ENCODE measurements around the gene RTKN2.
"Not testable (repeated sequence)": the region's sequence is repeated elsewhere in the genome, so short reads cannot be mapped to it uniquely, and the experiment has no call there.

Gene RTKN2

GRCh38 chr10:62259456-62259855, 9.2 kb downstream of the RTKN2 start:
- no peak for DNase-seq

DNA sequence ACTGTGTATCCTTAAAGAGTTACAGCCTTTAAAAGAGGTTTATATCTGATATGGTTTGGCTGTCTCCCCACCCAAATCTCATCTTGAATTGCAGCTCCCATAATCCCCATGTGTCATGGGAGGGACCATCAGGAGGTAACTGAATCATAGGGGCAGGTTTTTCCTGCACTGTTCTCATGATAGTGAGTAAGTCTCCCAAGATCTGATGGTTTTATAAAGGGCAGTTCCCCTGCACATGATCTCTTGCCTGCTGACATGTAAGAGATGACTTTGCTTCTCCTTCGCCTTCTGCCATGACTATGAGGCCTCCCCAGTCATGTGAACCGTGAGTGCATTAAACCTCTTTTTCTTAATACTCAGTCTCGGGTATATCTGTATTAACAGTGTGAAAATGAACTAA, 9.7 kb downstream of the RTKN2 start:
- peak; percentile 49 to 71 (median 61) for DNase-seq

DNA sequence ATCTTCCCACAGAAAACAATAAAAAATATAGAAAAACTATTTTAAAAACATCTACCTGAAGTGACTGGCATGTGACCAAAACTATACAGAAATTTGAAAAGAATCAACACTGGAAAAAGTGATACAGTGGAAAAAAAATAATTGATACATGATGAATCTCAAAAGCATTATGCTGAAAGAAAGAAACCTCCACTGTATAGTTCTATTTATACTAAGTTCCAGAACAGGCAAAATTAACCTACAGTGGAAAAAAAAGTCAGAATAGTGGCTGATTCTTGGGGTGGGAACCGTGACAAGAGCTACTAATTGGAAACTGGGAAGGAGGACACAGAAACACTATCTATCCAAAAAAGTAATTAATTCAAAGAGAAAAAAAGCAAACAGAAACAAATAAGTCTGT, 14.9 kb downstream of the RTKN2 start:
- DNase-seq = no peak

- no peak for DNase-seq
Observed at GRCh38 chr10:62252051-62252450, 16.6 kb downstream of the RTKN2 start.

GRCh38 chr10:62250594-62251198, 17.9 kb downstream of the RTKN2 start:
- DNase-seq = peak; percentile 15 to 48 (median 32)

DNA sequence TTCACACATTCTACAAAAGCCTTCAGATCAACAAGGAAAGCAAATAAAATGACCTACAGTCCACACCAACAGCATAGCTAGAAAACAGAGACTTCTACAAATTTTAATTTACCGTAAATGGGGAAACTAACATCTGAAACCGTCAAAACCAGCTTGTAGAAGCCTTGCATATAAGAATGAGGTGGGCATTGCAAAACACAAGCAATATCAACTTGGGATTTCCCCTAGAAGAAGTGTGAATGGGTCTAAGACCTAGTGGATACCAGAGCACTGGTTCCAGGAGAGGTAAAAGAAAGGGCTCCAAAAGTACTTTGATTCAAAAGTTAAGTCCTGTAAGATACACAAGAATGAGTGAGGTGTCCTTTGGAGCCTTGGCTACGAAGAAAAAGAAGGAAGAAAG, 18.7 kb downstream of the RTKN2 start:
- DNase-seq = peak; percentile 32 to 53 (median 39)

DNA sequence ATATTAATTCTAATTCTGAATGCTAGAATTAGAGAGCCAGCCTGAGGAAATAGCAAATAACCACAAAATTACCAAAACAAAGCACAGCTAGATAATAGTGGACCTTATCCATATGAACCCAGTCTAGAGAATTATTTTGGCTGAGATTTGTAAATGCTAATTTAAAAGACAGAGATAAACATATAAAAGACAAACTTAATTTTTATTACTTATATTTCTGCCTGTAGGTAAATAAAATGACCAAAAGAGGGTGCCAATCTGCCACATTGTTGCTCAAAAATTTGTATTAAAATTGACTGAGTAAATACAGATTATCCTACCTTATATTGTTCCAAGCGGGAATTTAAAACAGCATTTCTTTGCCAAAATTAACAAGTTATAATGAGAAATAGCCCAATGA, 20.2 kb downstream of the RTKN2 start:
- peak; percentile 22 to 49 (median 38) for DNase-seq

DNA sequence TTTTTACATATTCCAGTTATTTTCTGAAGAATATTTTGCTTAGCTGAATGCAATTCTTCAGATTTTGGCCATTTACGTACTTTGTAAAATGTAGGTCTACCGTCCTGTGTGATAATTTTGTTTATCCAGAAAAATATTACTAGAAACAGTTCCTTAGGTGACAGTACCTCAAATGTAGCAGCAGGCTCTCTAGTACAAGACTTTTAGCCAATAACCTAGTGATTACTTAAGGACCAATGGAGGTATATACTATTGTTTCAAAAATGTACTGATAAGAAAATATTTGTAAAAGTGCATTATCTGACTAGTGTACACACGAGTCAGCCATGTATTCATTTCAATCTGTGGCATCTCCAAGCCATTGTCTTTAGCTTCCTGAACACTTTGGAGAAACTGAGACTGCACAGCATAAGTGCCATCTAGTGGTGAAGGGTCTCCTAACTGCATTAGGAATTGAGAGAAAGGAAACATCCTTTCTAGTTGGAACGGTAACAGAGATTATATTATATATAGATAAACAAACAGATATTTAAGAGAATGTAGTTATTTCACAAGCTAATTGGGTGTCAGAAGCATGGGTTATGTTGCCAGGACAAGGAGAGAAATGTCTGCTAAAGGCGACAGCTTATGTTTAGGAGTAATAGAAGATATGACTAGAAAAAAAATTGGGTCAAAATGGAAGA, 23.7 kb downstream of the RTKN2 start:
- DNase-seq = peak; percentile 80 to 89 (median 87)

DNA sequence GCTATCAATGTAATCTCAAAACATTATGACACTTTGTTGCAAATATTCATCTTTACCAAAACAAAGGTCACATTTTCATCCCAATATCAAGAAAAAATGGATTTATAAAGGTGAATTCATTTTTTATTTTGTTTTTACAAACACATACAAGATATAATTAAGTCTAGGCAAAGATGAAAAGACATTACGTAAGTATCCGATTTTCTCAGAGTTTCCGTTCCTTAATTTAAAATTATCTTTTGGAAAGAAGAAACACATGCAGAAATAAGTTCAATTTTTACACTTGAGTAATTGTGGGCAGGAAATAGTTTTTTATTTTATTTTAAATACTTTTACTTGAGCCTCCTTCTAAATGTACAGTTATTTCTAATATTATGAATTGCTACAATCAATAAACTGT, 24.6 kb downstream of the RTKN2 start:
- DNase-seq = peak in 2 of 3 donors; percentile 63 to 66

DNA sequence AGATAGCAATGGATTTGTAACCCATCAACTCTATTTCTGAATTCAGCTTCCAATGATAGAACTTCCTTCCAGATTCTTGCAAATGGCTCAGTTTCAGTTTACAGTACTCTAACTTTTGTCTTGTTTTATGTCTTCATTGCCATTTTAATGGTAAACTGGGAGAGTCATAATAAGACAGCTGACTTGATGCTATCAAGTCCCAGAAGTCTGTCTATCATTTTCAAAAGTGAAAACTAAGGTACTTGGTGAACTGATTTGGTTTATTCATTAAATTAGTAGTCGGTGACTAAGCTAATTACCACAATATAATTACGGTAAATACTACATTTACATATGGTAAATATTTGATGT, 25.0 kb downstream of the RTKN2 start:
- DNase-seq = no peak

DNA sequence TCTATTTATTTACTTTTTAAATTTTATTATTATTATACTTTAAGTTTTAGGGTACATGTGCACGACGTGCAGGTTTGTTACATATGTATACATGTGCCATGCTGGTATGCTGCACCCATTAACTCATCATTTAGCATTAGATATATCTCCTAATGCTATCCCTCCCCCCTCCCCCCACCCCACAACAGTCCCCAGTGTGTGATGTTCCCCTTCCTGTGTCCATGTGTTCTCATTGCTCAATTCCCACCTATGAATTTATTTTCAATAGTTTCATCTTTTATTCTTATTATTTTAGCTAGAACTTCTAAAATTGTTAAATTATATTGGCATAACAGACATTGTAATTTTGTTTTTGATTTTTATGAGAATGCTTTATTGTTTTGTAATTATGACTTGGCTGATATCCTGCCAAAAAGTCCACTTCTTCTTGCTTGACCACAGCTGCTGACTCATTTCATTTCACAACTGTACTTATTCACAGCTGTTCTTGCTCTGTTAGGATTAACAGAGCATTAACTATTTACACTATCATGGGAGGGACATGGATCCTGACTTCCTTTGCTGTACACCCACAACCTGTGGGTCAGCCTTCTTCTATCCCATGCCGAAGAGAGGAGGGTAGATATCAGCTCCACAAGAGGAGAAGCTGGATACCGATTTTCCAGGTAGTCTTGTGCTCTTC, 25.5 kb downstream of the RTKN2 start:
- DNase-seq = peak; percentile 77 to 96 (median 96)

GRCh38 chr10:62241521-62241920, 27.1 kb downstream of the RTKN2 start:
- DNase-seq = not testable (repeated sequence)

- DNase-seq = no peak
Observed at GRCh38 chr10:62239994-62240393, 28.6 kb downstream of the RTKN2 start.

GRCh38 chr10:62238880-62239279, 29.8 kb downstream of the RTKN2 start:
- DNase-seq = no peak

GRCh38 chr10:62237966-62238365, 30.7 kb downstream of the RTKN2 start:
- DNase-seq = no peak

DNA sequence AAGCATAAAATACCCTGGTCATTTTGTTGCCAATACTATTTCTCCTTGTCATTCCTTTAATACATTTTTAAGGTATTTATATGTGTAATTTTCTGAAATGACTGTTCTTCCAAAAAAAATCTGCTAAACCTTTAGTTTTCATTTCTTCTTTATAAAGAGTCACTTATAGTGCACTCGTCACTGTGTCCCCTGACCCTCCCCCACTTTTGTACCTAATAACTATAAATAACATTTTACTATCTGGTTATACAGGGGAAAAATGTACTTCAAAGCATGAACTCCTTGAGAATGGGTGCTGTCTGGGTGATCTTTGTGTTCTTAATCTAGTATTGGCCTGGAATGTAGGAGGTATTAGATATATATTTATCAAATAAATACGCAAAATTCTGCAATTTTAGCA, 31.1 kb downstream of the RTKN2 start:
- DNase-seq = no peak

DNA sequence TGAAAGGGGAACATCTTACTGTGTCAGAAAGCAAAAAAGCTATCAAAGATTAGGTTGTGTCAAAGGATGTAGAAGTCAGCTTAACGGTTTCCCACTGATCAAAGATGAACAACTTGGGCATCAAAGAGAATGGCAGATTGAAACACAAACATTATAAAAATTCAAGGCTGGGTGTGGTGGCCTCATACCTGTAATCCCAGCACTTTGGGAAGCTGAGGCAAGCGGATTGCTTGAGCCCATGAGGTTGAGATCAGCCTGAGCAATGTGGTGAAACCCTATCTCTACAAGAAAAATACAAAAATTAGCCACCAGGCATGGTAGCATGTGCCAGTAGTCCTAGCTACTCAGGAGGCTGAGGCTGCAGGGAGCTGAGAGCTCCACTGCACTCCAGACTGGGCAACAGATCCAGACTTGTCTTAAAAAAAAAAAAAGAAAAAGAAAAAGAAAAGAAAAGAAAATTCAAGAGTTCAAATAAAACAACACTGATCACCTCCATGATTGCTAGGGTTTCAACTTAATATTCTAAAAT, 34.5 kb downstream of the RTKN2 start:
- no peak for DNase-seq

- DNase-seq = no peak
Observed at GRCh38 chr10:62233356-62234076, 35.1 kb downstream of the RTKN2 start.

DNA sequence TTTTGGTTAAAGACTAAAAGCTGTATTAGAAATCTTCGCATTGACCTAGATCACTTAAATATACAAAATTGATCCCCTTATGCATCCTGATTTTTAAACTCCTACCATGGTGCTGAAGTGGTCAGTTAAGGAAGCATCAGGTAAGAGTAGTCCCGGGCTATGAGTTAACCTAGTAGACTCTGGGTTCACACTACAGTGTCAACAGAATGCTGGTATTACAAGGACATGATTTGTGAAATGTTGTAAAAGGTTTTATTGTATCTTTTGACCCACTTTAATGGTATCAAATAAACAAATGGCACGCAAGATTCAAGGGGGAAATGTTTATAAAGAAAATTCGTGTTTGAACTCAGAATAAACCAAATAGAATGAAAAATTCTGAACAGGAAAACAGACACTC, 36.8 kb downstream of the RTKN2 start:
- no peak for DNase-seq

DNA sequence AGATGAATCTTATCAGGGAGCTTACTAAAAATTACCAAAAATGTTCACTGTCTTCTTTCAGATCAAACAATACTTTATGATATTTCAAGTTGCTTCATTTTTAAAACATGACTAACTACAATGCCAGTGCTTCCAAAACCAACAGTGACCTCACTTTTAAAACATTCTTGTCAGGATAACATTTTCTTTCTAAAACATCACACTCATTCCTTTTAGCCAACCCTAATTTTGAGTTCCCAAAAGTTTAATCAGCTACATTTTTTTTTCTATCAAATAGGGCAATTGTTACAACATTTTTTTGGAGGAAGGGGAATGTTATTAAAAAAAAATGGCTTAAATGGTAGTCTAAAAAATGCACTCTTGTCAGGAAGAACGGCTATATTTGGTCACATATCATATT, 37.3 kb downstream of the RTKN2 start:
- DNase-seq = peak in 1 of 3 donors; percentile 2

GRCh38 chr10:62230344-62231121, 38.1 kb downstream of the RTKN2 start:
- DNase-seq = no peak

- DNase-seq = no peak
Observed at GRCh38 chr10:62225362-62225761, 43.3 kb downstream of the RTKN2 start.

- DNase-seq = no peak
Observed at GRCh38 chr10:62224606-62225005, 44.0 kb downstream of the RTKN2 start.
